GM23338 (cell line): ENCODE measurements around the gene XPNPEP1. TPM values are rescaled to one million over a fixed set of nuclear protein-coding genes. Genes with fewer than 3 reads are reported as not detected.

ENCODE experiments used
- ATAC-seq: fragments of 200-7000 bp; cut with Tn5 transposase; 3 replicates; pipeline ENCODE4 v1.9.1; 2020
- DNase-seq: peaks from one replicate; pipeline ENCODE4 v3.0.0-alpha.2; 2015; ENCODE audit warnings: low spot score
- H2AFZ ChIP-seq: fragments of 200-600 bp; sonication (generic); 2 replicates; pipeline ENCODE4 v1.8.0; 2016; ENCODE audit warnings: antibody characterized with exemption, mild to moderate bottlenecking, moderate library complexity
- H3F3A ChIP-seq: fragments of 200-600 bp; sonication (generic); replicated peaks from 2 replicates; pipeline ENCODE4 v1.8.0; 2017; ENCODE audit warnings: antibody characterized with exemption, mixed run types, low read depth
- H3K27ac ChIP-seq: fragments of 200-600 bp; sonication (generic); 2 replicates; pipeline ENCODE4 v1.6.1; 2016; ENCODE audit warnings: low read depth
- H3K27me3 ChIP-seq: fragments of 200-600 bp; sonication (generic); 2 replicates; pipeline ENCODE4 v1.8.0; 2016; ENCODE audit warnings: mild to moderate bottlenecking, mixed run types, moderate library complexity; ENCODE audit not compliant: insufficient read depth
- H3K36me3 ChIP-seq: fragments of 200-600 bp; sonication (generic); 2 replicates; pipeline ENCODE4 v1.8.0; 2016; ENCODE audit warnings: mild to moderate bottlenecking; ENCODE audit not compliant: insufficient read depth
- H3K4me1 ChIP-seq: fragments of 200-600 bp; sonication (generic); 2 replicates; pipeline ENCODE4 v1.8.0; 2016; ENCODE audit warnings: mild to moderate bottlenecking, moderate library complexity; ENCODE audit not compliant: insufficient read depth
- H3K4me2 ChIP-seq: fragments of 200-600 bp; sonication (generic); 2 replicates; pipeline ENCODE4 v1.7.1; 2017; ENCODE audit warnings: mixed run types
- H3K4me3 ChIP-seq: fragments of 200-600 bp; sonication (generic); 2 replicates; pipeline ENCODE4 v1.6.1; 2016; ENCODE audit warnings: mixed run types
- H3K79me2 ChIP-seq: fragments of 200-600 bp; sonication (generic); replicated peaks from 2 replicates; pipeline ENCODE4 v1.8.0; 2017; ENCODE audit warnings: mild to moderate bottlenecking; ENCODE audit not compliant: insufficient read depth
- H3K9me2 ChIP-seq: fragments of 200-600 bp; sonication (generic); 2 replicates; pipeline ENCODE4 v1.8.0; 2017; ENCODE audit not compliant: insufficient read depth
- H4K20me1 ChIP-seq: fragments of 200-600 bp; sonication (generic); replicated peaks from 2 replicates; pipeline ENCODE4 v1.8.0; 2017; ENCODE audit warnings: mild to moderate bottlenecking; ENCODE audit not compliant: insufficient read depth
- H3K27ac Mint-ChIP-seq: 2 replicates; pipeline ENCODE4 v1.8.0; 2020; ENCODE audit warnings: inconsistent platforms, mild to moderate bottlenecking, moderate library complexity, mixed read lengths
- H3K27me3 Mint-ChIP-seq: 3 replicates; pipeline ENCODE4 v1.8.0; 2022; ENCODE audit warnings: low read depth, mild to moderate bottlenecking, moderate library complexity, mixed read lengths, inconsistent platforms; ENCODE audit not compliant: insufficient read depth, poor library complexity
- H3K36me3 Mint-ChIP-seq: 3 replicates; pipeline ENCODE4 v1.8.0; 2021; ENCODE audit warnings: low read depth, mild to moderate bottlenecking, inconsistent platforms, moderate library complexity, mixed read lengths
- H3K4me1 Mint-ChIP-seq: 3 replicates; pipeline ENCODE4 v1.8.0; 2020; ENCODE audit warnings: mild to moderate bottlenecking, inconsistent platforms, mixed read lengths
- H3K4me3 Mint-ChIP-seq: 3 replicates; pipeline ENCODE4 v1.8.0; 2021; ENCODE audit warnings: moderate library complexity, mild to moderate bottlenecking, inconsistent platforms, mixed read lengths
- H3K9me3 Mint-ChIP-seq: 3 replicates; pipeline ENCODE4 v1.8.0; 2020; ENCODE audit warnings: moderate library complexity, mild to moderate bottlenecking, inconsistent platforms, mixed read lengths
- CREB1 ChIP-seq: fragments of 250-450 bp; sonication (Bioruptor Pico); IDR thresholded peaks from 2 replicates; pipeline ENCODE4 v1.5.0; 2020; ENCODE audit warnings: low read depth, mild to moderate bottlenecking, moderate library complexity
- ETS1 ChIP-seq: IDR thresholded peaks from 2 replicates; pipeline ENCODE4 v1.6.1; 2016; ENCODE audit warnings: antibody characterized with exemption
- EZH2 ChIP-seq: fragments of 200-600 bp; sonication (generic); IDR thresholded peaks from one replicate; pipeline ENCODE4 v1.8.0; 2017; ENCODE audit warnings: antibody characterized with exemption, mild to moderate bottlenecking, low read depth; ENCODE audit not compliant: unreplicated experiment
- EZH2phosphoT487 ChIP-seq: fragments of 200-600 bp; sonication (generic); IDR thresholded peaks from one replicate; pipeline ENCODE4 v1.8.1; 2018; ENCODE audit warnings: antibody characterized with exemption; ENCODE audit not compliant: unreplicated experiment
- JUNB ChIP-seq: IDR thresholded peaks from one replicate; pipeline ENCODE4 v1.6.1; 2016; ENCODE audit warnings: antibody characterized with exemption; ENCODE audit not compliant: unreplicated experiment
- NANOG ChIP-seq: IDR thresholded peaks from 2 replicates; pipeline ENCODE4 v1.6.1; 2016; ENCODE audit warnings: antibody characterized with exemption, borderline replicate concordance
- POLR2AphosphoS5 ChIP-seq: IDR thresholded peaks from 2 replicates; pipeline ENCODE4 v1.6.1; 2016; ENCODE audit warnings: antibody characterized with exemption, low read depth
- STAT1 ChIP-seq: IDR thresholded peaks from one replicate; pipeline ENCODE4 v1.6.1; 2016; ENCODE audit warnings: antibody characterized with exemption; ENCODE audit not compliant: unreplicated experiment
- ZNF114 ChIP-seq: fragments of 250-450 bp; sonication (Bioruptor Pico); IDR thresholded peaks from 2 replicates; pipeline ENCODE4 v1.5.0; 2020; ENCODE audit warnings: mild to moderate bottlenecking, moderate library complexity
- ZNF331 ChIP-seq: fragments of 250-450 bp; sonication (Bioruptor Pico); IDR thresholded peaks from 2 replicates; pipeline ENCODE4 v1.5.0; 2020; ENCODE audit warnings: low read depth, mild to moderate bottlenecking, moderate library complexity
- polyA plus RNA-seq: library from polyadenylated mRNA; unstranded; fragments of >200 nt; fragmentation: Nextera tagmentation; extraction: Ambion mirVana; gene quantifications from 2 replicates; pipeline ENCODE4 v1.2.1, GENCODE V29; 2016
- total RNA-seq: library from RNA; depleted of rRNA; stranded (reverse); fragments of >200 nt; shearing (Covaris generic); gene quantifications from 2 replicates; pipeline ENCODE4 v1.2.3, GENCODE V29; 2014
- TF ChIP-seq, protein P1 (sequence below), 2 experiments: fragments of 200-600 bp in 1 of 2; sonication (generic) in 1 of 2; conservative IDR thresholded peaks; 2 replicates each; pipeline versions ENCODE4 v1.5.1 to v1.6.1; 2016 to 2017; ENCODE audit warnings: antibody characterized with exemption in 2 of 2, low read depth in 2 of 2, mild to moderate bottlenecking in 2 of 2, moderate library complexity in 1 of 2
- TF ChIP-seq, protein P2 (sequence below): IDR thresholded peaks from one replicate; pipeline ENCODE4 v1.6.1; 2018; ENCODE audit warnings: antibody characterized with exemption; ENCODE audit not compliant: unreplicated experiment
- TF ChIP-seq, protein P3 (sequence below): fragments of 250-450 bp; sonication (Bioruptor Pico); IDR thresholded peaks from 2 replicates; pipeline ENCODE4 v1.5.0; 2020; ENCODE audit warnings: mild to moderate bottlenecking, moderate library complexity

XPNPEP1 gene
- total and polyA plus RNA-seq, 2 experiments from 2014 or later: 17.5 to 55.8 TPM

- Mint-ChIP-seq H3K36me3 (peaks cover 5% of the 10 kb centered on the region; the same call in 2 of the 3 replicates), H3K9me3 (no peaks in the 10 kb centered on the region), H3K27ac (no peak overlapping the region), H3K27me3 (peaks cover 3% of the 10 kb centered on the region), H3K4me3 (no peak overlapping the region), H3K4me1 (peaks cover 21% of the 10 kb centered on the region)
- Histone ChIP-seq H3K4me2 (no peak overlapping the region), H3K36me3 (no peaks in the 10 kb centered on the region), H2AFZ (no peak overlapping the region), H3K27me3 (no peaks in the 10 kb centered on the region), H3K4me3 (no peak overlapping the region), H3F3A (no peaks in the 10 kb centered on the region), H3K9me2 (no peaks in the 10 kb centered on the region), H3K4me1 (peaks cover 10% of the 10 kb centered on the region; the same call in 1 of the 2 replicates), H3K27ac (no peak overlapping the region), H4K20me1 (no peaks in the 10 kb centered on the region; the same call in 1 of the 2 replicates), H3K79me2 (peaks cover 35% of the 10 kb centered on the region)
- TF ChIP-seq ZNF331 (CRISPR knock-in tag) (no peak), EZH2phosphoT487 (no peak), STAT1 (no peak), EZH2 (no peak), ZNF114 (CRISPR knock-in tag) (no peak), POLR2AphosphoS5 (no peak), JUNB (no peak), ETS1 (no peak), CREB1 (CRISPR knock-in tag) (no peak), NANOG (no peak)
- TF ChIP-seq, protein P1, sequence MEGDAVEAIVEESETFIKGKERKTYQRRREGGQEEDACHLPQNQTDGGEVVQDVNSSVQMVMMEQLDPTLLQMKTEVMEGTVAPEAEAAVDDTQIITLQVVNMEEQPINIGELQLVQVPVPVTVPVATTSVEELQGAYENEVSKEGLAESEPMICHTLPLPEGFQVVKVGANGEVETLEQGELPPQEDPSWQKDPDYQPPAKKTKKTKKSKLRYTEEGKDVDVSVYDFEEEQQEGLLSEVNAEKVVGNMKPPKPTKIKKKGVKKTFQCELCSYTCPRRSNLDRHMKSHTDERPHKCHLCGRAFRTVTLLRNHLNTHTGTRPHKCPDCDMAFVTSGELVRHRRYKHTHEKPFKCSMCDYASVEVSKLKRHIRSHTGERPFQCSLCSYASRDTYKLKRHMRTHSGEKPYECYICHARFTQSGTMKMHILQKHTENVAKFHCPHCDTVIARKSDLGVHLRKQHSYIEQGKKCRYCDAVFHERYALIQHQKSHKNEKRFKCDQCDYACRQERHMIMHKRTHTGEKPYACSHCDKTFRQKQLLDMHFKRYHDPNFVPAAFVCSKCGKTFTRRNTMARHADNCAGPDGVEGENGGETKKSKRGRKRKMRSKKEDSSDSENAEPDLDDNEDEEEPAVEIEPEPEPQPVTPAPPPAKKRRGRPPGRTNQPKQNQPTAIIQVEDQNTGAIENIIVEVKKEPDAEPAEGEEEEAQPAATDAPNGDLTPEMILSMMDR (conservative IDR thresholded peaks at IDR 0.05; ENCODE audit: low read depth in 2 of 2): no peak
- TF ChIP-seq, protein P2, sequence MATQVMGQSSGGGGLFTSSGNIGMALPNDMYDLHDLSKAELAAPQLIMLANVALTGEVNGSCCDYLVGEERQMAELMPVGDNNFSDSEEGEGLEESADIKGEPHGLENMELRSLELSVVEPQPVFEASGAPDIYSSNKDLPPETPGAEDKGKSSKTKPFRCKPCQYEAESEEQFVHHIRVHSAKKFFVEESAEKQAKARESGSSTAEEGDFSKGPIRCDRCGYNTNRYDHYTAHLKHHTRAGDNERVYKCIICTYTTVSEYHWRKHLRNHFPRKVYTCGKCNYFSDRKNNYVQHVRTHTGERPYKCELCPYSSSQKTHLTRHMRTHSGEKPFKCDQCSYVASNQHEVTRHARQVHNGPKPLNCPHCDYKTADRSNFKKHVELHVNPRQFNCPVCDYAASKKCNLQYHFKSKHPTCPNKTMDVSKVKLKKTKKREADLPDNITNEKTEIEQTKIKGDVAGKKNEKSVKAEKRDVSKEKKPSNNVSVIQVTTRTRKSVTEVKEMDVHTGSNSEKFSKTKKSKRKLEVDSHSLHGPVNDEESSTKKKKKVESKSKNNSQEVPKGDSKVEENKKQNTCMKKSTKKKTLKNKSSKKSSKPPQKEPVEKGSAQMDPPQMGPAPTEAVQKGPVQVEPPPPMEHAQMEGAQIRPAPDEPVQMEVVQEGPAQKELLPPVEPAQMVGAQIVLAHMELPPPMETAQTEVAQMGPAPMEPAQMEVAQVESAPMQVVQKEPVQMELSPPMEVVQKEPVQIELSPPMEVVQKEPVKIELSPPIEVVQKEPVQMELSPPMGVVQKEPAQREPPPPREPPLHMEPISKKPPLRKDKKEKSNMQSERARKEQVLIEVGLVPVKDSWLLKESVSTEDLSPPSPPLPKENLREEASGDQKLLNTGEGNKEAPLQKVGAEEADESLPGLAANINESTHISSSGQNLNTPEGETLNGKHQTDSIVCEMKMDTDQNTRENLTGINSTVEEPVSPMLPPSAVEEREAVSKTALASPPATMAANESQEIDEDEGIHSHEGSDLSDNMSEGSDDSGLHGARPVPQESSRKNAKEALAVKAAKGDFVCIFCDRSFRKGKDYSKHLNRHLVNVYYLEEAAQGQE: no peak
- TF ChIP-seq, protein P3, sequence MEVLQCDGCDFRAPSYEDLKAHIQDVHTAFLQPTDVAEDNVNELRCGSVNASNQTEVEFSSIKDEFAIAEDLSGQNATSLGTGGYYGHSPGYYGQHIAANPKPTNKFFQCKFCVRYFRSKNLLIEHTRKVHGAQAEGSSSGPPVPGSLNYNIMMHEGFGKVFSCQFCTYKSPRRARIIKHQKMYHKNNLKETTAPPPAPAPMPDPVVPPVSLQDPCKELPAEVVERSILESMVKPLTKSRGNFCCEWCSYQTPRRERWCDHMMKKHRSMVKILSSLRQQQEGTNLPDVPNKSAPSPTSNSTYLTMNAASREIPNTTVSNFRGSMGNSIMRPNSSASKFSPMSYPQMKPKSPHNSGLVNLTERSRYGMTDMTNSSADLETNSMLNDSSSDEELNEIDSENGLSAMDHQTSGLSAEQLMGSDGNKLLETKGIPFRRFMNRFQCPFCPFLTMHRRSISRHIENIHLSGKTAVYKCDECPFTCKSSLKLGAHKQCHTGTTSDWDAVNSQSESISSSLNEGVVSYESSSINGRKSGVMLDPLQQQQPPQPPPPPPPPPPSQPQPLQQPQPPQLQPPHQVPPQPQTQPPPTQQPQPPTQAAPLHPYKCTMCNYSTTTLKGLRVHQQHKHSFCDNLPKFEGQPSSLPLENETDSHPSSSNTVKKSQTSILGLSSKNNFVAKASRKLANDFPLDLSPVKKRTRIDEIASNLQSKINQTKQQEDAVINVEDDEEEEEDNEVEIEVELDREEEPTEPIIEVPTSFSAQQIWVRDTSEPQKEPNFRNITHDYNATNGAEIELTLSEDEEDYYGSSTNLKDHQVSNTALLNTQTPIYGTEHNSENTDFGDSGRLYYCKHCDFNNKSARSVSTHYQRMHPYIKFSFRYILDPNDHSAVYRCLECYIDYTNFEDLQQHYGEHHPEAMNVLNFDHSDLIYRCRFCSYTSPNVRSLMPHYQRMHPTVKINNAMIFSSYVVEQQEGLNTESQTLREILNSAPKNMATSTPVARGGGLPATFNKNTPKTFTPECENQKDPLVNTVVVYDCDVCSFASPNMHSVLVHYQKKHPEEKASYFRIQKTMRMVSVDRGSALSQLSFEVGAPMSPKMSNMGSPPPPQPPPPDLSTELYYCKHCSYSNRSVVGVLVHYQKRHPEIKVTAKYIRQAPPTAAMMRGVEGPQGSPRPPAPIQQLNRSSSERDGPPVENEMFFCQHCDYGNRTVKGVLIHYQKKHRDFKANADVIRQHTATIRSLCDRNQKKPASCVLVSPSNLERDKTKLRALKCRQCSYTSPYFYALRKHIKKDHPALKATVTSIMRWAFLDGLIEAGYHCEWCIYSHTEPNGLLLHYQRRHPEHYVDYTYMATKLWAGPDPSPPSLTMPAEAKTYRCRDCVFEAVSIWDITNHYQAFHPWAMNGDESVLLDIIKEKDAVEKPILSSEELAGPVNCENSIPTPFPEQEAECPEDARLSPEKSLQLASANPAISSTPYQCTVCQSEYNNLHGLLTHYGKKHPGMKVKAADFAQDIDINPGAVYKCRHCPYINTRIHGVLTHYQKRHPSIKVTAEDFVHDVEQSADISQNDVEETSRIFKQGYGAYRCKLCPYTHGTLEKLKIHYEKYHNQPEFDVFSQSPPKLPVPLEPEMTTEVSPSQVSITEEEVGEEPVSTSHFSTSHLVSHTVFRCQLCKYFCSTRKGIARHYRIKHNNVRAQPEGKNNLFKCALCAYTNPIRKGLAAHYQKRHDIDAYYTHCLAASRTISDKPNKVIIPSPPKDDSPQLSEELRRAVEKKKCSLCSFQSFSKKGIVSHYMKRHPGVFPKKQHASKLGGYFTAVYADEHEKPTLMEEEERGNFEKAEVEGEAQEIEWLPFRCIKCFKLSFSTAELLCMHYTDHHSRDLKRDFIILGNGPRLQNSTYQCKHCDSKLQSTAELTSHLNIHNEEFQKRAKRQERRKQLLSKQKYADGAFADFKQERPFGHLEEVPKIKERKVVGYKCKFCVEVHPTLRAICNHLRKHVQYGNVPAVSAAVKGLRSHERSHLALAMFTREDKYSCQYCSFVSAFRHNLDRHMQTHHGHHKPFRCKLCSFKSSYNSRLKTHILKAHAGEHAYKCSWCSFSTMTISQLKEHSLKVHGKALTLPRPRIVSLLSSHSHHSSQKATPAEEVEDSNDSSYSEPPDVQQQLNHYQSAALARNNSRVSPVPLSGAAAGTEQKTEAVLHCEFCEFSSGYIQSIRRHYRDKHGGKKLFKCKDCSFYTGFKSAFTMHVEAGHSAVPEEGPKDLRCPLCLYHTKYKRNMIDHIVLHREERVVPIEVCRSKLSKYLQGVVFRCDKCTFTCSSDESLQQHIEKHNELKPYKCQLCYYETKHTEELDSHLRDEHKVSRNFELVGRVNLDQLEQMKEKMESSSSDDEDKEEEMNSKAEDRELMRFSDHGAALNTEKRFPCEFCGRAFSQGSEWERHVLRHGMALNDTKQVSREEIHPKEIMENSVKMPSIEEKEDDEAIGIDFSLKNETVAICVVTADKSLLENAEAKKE (CRISPR knock-in tag): no peak
- no peak for DNase-seq
- ATAC-seq: no peak
Observed at GRCh38 chr10:109913306-109913892, 9.9 kb downstream of the XPNPEP1 start.
